ENCODE measurements around the gene ATP5MG. TPM values are rescaled to one million over a fixed set of nuclear protein-coding genes. Genes with fewer than 3 reads are reported as not detected.
A peak's percentile ranks its signal among the peaks of the same experiment; 100 is the strongest.
"Not testable (repeated sequence)": the region's sequence is repeated elsewhere in the genome, so short reads cannot be mapped to it uniquely, and the experiment has no call there.

The ATP5MG gene
- total RNA-seq, 1 donor from 2014 or later: 194 TPM

- Histone ChIP-seq H4K20me1 (ENCODE audit: insufficient read depth, low read length) (peaks cover 6% of the 10 kb centered on the region), H3K36me3 (ENCODE audit: insufficient read depth, low read length) (peaks cover 28% of the 10 kb centered on the region), H3K4me2 (ENCODE audit: low read length) (no peak overlapping the region), H3K9ac (ENCODE audit: low read length) (no peak overlapping the region), H3K79me2 (ENCODE audit: insufficient read depth, low read length) (peaks cover 11% of the 10 kb centered on the region), H3K27me3 (ENCODE audit: insufficient read depth, low read length) (no peaks in the 10 kb centered on the region), H3K4me1 (ENCODE audit: insufficient read depth, low read length) (no peaks in the 10 kb centered on the region), H3K4me3 (ENCODE audit: insufficient read depth, low read depth, low read length) (no peak overlapping the region), H2AFZ (ENCODE audit: low read depth, low read length) (no peak overlapping the region), H3K9me3 (ENCODE audit: insufficient read depth, low read depth, low read length) (no peaks in the 10 kb centered on the region), H3K27ac (ENCODE audit: low read depth, low read length) (no peak overlapping the region)
- Mint-ChIP-seq H3K36me3 (ENCODE audit: low read depth, unreplicated experiment) (peaks cover 11% of the 10 kb centered on the region), H3K4me1 (ENCODE audit: low read depth, unreplicated experiment) (no peaks in the 10 kb centered on the region), H3K4me3 (ENCODE audit: unreplicated experiment) (no peak overlapping the region), H3K27me3 (ENCODE audit: low read depth, unreplicated experiment) (no peaks in the 10 kb centered on the region), H3K9me3 (ENCODE audit: unreplicated experiment) (no peaks in the 10 kb centered on the region), H3K27ac (ENCODE audit: unreplicated experiment) (no peak overlapping the region)
- no peak for FAIRE-seq
- DNase-seq (ENCODE audit: low read depth): no peak
- TF ChIP-seq, protein P1, sequence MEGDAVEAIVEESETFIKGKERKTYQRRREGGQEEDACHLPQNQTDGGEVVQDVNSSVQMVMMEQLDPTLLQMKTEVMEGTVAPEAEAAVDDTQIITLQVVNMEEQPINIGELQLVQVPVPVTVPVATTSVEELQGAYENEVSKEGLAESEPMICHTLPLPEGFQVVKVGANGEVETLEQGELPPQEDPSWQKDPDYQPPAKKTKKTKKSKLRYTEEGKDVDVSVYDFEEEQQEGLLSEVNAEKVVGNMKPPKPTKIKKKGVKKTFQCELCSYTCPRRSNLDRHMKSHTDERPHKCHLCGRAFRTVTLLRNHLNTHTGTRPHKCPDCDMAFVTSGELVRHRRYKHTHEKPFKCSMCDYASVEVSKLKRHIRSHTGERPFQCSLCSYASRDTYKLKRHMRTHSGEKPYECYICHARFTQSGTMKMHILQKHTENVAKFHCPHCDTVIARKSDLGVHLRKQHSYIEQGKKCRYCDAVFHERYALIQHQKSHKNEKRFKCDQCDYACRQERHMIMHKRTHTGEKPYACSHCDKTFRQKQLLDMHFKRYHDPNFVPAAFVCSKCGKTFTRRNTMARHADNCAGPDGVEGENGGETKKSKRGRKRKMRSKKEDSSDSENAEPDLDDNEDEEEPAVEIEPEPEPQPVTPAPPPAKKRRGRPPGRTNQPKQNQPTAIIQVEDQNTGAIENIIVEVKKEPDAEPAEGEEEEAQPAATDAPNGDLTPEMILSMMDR (IDR thresholded peaks at IDR 0.05; ENCODE audit: insufficient read depth, low read depth, low read length): no peak
- no peak for TF ChIP-seq EZH2 (IDR thresholded peaks at IDR 0.05; ENCODE audit: insufficient read depth, low read length)
Observed at GRCh38 chr11:118397448-118397847, 4.0 kb upstream of the ATP5MG start.

GRCh38 chr11:118398791-118399559 is 2.4 kb upstream of the ATP5MG start:
- Mint-ChIP-seq H3K9me3 (ENCODE audit: unreplicated experiment) (no peaks in the 10 kb centered on the region), H3K27me3 (ENCODE audit: low read depth, unreplicated experiment) (no peaks in the 10 kb centered on the region), H3K4me3 (ENCODE audit: unreplicated experiment) (no peak overlapping the region), H3K4me1 (ENCODE audit: low read depth, unreplicated experiment) (peaks cover 4% of the 10 kb centered on the region), H3K27ac (ENCODE audit: unreplicated experiment) (no peak overlapping the region), H3K36me3 (ENCODE audit: low read depth, unreplicated experiment) (peaks cover 5% of the 10 kb centered on the region)
- H3K36me3 ChIP-seq (ENCODE audit: insufficient read depth, low read length): peaks cover 22% of the 10 kb centered on the region
- no peak for DNase-seq (ENCODE audit: low read depth)
- peaks cover 26% of the 10 kb centered on the region for H3K79me2 ChIP-seq (ENCODE audit: insufficient read depth, low read length)
- no peak for FAIRE-seq
- peaks cover 14% of the 10 kb centered on the region for H4K20me1 ChIP-seq (ENCODE audit: insufficient read depth, low read length)
- H3K4me2 ChIP-seq (ENCODE audit: low read length): no peak overlapping the region
- H3K4me3 ChIP-seq (ENCODE audit: insufficient read depth, low read depth, low read length): no peak overlapping the region
- no peak overlapping the region for H3K9ac ChIP-seq (ENCODE audit: low read length)
- no peaks in the 10 kb centered on the region for H3K27me3 ChIP-seq (ENCODE audit: insufficient read depth, low read length)
- H3K4me1 ChIP-seq (ENCODE audit: insufficient read depth, low read length): peaks cover 4% of the 10 kb centered on the region
- H3K27ac ChIP-seq (ENCODE audit: low read depth, low read length): no peak overlapping the region
- no peak for TF ChIP-seq EZH2 (IDR thresholded peaks at IDR 0.05; ENCODE audit: insufficient read depth, low read length)
- no peak overlapping the region for H2AFZ ChIP-seq (ENCODE audit: low read depth, low read length)
- H3K9me3 ChIP-seq (ENCODE audit: insufficient read depth, low read depth, low read length): no peaks in the 10 kb centered on the region

GRCh38 chr11:118401880-118402590 is 629 bp downstream of the ATP5MG start:
- no peaks in the 10 kb centered on the region for H3K9me3 ChIP-seq (ENCODE audit: insufficient read depth, low read depth, low read length)
- FAIRE-seq (no peak), DNase-seq (ENCODE audit: low read depth) (peak; percentile 88)
- peaks cover 57% of the 10 kb centered on the region for H3K79me2 ChIP-seq (ENCODE audit: insufficient read depth, low read length)
- Mint-ChIP-seq H3K4me3 (ENCODE audit: unreplicated experiment) (peak overlapping the region; percentile 88), H3K27me3 (ENCODE audit: low read depth, unreplicated experiment) (no peaks in the 10 kb centered on the region), H3K9me3 (ENCODE audit: unreplicated experiment) (no peaks in the 10 kb centered on the region), H3K4me1 (ENCODE audit: low read depth, unreplicated experiment) (peaks cover 4% of the 10 kb centered on the region), H3K27ac (ENCODE audit: unreplicated experiment) (peak overlapping the region; percentile 98), H3K36me3 (ENCODE audit: low read depth, unreplicated experiment) (no peaks in the 10 kb centered on the region)
- peaks cover 42% of the 10 kb centered on the region for H4K20me1 ChIP-seq (ENCODE audit: insufficient read depth, low read length)
- peak overlapping the region; percentile 89 for H2AFZ ChIP-seq (ENCODE audit: low read depth, low read length)
- H3K4me3 ChIP-seq (ENCODE audit: insufficient read depth, low read depth, low read length): peak overlapping the region; percentile 95
- H3K27me3 ChIP-seq (ENCODE audit: insufficient read depth, low read length): no peaks in the 10 kb centered on the region
- peak overlapping the region; percentile 86 for H3K27ac ChIP-seq (ENCODE audit: low read depth, low read length)
- TF ChIP-seq, protein P1 (IDR thresholded peaks at IDR 0.05; ENCODE audit: insufficient read depth, low read depth, low read length): no peak
- TF ChIP-seq EZH2 (IDR thresholded peaks at IDR 0.05; ENCODE audit: insufficient read depth, low read length): no peak
- peak overlapping the region; percentile 92 for H3K4me2 ChIP-seq (ENCODE audit: low read length)
- H3K9ac ChIP-seq (ENCODE audit: low read length): peak overlapping the region; percentile 91
- H3K36me3 ChIP-seq (ENCODE audit: insufficient read depth, low read length): peaks cover 10% of the 10 kb centered on the region
- H3K4me1 ChIP-seq (ENCODE audit: insufficient read depth, low read length): peaks cover 7% of the 10 kb centered on the region

- peaks cover 62% of the 10 kb centered on the region for H3K79me2 ChIP-seq (ENCODE audit: insufficient read depth, low read length)
- peak overlapping the region; percentile 86 for H3K27ac ChIP-seq (ENCODE audit: low read depth, low read length)
- H3K27me3 ChIP-seq (ENCODE audit: insufficient read depth, low read length); DNase-seq (ENCODE audit: low read depth); H3K27me3 Mint-ChIP-seq (ENCODE audit: low read depth, unreplicated experiment); H3K4me1 ChIP-seq (ENCODE audit: insufficient read depth, low read length); H2AFZ ChIP-seq (ENCODE audit: low read depth, low read length); H3K36me3 ChIP-seq (ENCODE audit: insufficient read depth, low read length); FAIRE-seq; H3K36me3 Mint-ChIP-seq (ENCODE audit: low read depth, unreplicated experiment); H3K9me3 Mint-ChIP-seq (ENCODE audit: unreplicated experiment); H3K9me3 ChIP-seq (ENCODE audit: insufficient read depth, low read depth, low read length); H3K4me1 Mint-ChIP-seq (ENCODE audit: low read depth, unreplicated experiment): not testable (repeated sequence)
- H3K4me2 ChIP-seq (ENCODE audit: low read length): peak overlapping the region; percentile 92
- Mint-ChIP-seq H3K27ac (ENCODE audit: unreplicated experiment) (peak overlapping the region; percentile 30), H3K4me3 (ENCODE audit: unreplicated experiment) (peak overlapping the region; percentile 88)
- H3K9ac ChIP-seq (ENCODE audit: low read length): peak overlapping the region; percentile 91
- H4K20me1 ChIP-seq (ENCODE audit: insufficient read depth, low read length): peaks cover 45% of the 10 kb centered on the region
- peak overlapping the region; percentile 95 for H3K4me3 ChIP-seq (ENCODE audit: insufficient read depth, low read depth, low read length)
Observed at GRCh38 chr11:118402594-118402993, 1.2 kb downstream of the ATP5MG start.
